CD4-positive, alpha-beta memory T cell (primary cell): ENCODE results near the gene ITPKC. TPM values are rescaled to one million over a fixed set of nuclear protein-coding genes. Genes with fewer than 3 reads are reported as not detected.

ENCODE experiments used
- CTCF ChIA-PET: fragments of 350-600 bp; sonication (Branson Sonifier 250); formaldehyde crosslinking; loops from one replicate; lab custom pipeline; 2021; ENCODE audit warnings: inconsistent platforms; ENCODE audit not compliant: partially characterized antibody; lab: Charles Lee
- POLR2A ChIA-PET: fragments of 350-600 bp; sonication (Branson Sonifier 250); formaldehyde crosslinking; loops from one replicate; lab custom pipeline; 2021; ENCODE audit not compliant: partially characterized antibody; lab: Charles Lee
- DNase-seq, 5 donors: peaks; one replicate each; pipeline versions ENCODE4 v3.0.0 to v3.0.0-alpha.2; 2020 to 2022; ENCODE audit warnings: mixed read lengths in 1 of 5
- H3K27ac ChIP-seq: one replicate; pipeline ENCODE4 v1.7.0; 2013; ENCODE audit warnings: low read depth, low read length
- H3K27me3 ChIP-seq: 2 replicates; pipeline ENCODE4 v1.7.0; 2013; ENCODE audit warnings: mild to moderate bottlenecking, low read length, moderate library complexity; ENCODE audit not compliant: insufficient read depth
- H3K36me3 ChIP-seq: 2 replicates; pipeline ENCODE4 v1.7.0; 2013; ENCODE audit warnings: mild to moderate bottlenecking, low read length, moderate library complexity; ENCODE audit not compliant: insufficient read depth
- H3K4me1 ChIP-seq: 2 replicates; pipeline ENCODE4 v1.7.0; 2013; ENCODE audit warnings: mild to moderate bottlenecking, low read length, moderate library complexity; ENCODE audit not compliant: insufficient read depth
- H3K4me3 ChIP-seq, 2 donors: one replicate each; pipeline ENCODE4 v1.7.0; 2013; ENCODE audit warnings: low read length in 2 of 2, mild to moderate bottlenecking in 1 of 2
- H3K9me3 ChIP-seq, 2 donors: one replicate each; pipeline ENCODE4 v1.7.0; 2013; ENCODE audit warnings: low read length in 2 of 2, control low read depth in 1 of 2; ENCODE audit not compliant: control insufficient read depth in 1 of 2
- H3K27ac Mint-ChIP-seq, 7 donors: one replicate each; pipeline ENCODE4 v1.8.0; 2020 to 2021; ENCODE audit warnings: mixed read lengths in 7 of 7, mild to moderate bottlenecking in 6 of 7, inconsistent platforms in 3 of 7, moderate library complexity in 3 of 7
- H3K27me3 Mint-ChIP-seq, 2 donors: one replicate each; pipeline ENCODE4 v1.8.0; 2020 to 2021; ENCODE audit warnings: mixed read lengths in 2 of 2
- H3K36me3 Mint-ChIP-seq, 2 donors: one replicate each; pipeline ENCODE4 v1.8.0; 2020 to 2021; ENCODE audit warnings: mixed read lengths in 2 of 2, inconsistent platforms in 1 of 2, mild to moderate bottlenecking in 1 of 2
- H3K4me1 Mint-ChIP-seq, 4 donors: one replicate each; pipeline ENCODE4 v1.8.0; 2020 to 2021; ENCODE audit warnings: mixed read lengths in 4 of 4, mild to moderate bottlenecking in 1 of 4
- H3K4me3 Mint-ChIP-seq, 8 donors: one replicate each; pipeline ENCODE4 v1.8.0; 2020 to 2021; ENCODE audit warnings: mixed read lengths in 8 of 8, mild to moderate bottlenecking in 7 of 8, moderate library complexity in 6 of 8, inconsistent platforms in 3 of 8
- H3K9me3 Mint-ChIP-seq, 8 donors: one replicate each; pipeline ENCODE4 v1.8.0; 2020 to 2021; ENCODE audit warnings: mixed read lengths in 8 of 8, mild to moderate bottlenecking in 5 of 8, inconsistent platforms in 3 of 8, moderate library complexity in 1 of 8
- intact Hi-C: fragments of 100-400 bp; cut with micrococcal nuclease; formaldehyde crosslinking; loops from one replicate; pipeline ENCODE4 v1.15.1; 2023
- polyA plus RNA-seq, 2 donors: library from polyadenylated mRNA; unstranded; fragments of 300-500 nt; fragmentation: Illumina TruSeq; gene quantifications; one replicate each; pipeline ENCODE4 v1.2.3, GENCODE V29; 2021
- total RNA-seq, 2 experiments: library from RNA; stranded (reverse); gene quantifications; one replicate each; pipeline ENCODE4 v1.2.3, GENCODE V29; 2021

The ITPKC gene
- total and polyA plus RNA-seq, 4 experiments from 2014 or later: 1.9 to 10.2 (median 7.6) TPM

- Mint-ChIP-seq H3K4me3 (no peak overlapping the region), H3K27ac (no peak overlapping the region), H3K9me3 (no peaks in the 10 kb centered on the region), H3K36me3 (peaks cover 4 to 20% of the 10 kb centered on the region in 2 donors), H3K4me1 (peaks cover 0 to 2% (median under 1%) of the 10 kb centered on the region in 4 donors), H3K27me3 (no peaks in the 10 kb centered on the region)
- no peak for DNase-seq
- Histone ChIP-seq H3K9me3 (no peaks in the 10 kb centered on the region), H3K4me1 (no peaks in the 10 kb centered on the region), H3K4me3 (no peak overlapping the region), H3K27ac (no peak overlapping the region), H3K36me3 (peaks cover 5% of the 10 kb centered on the region), H3K27me3 (no peaks in the 10 kb centered on the region)
- ChIA-PET POLR2A (no interaction called here), CTCF (no interaction called here)
- intact Hi-C loops: no loop called here
Measured at GRCh38 chr19:40695881-40696280, 21.0 kb upstream of the ITPKC start.

DNA sequence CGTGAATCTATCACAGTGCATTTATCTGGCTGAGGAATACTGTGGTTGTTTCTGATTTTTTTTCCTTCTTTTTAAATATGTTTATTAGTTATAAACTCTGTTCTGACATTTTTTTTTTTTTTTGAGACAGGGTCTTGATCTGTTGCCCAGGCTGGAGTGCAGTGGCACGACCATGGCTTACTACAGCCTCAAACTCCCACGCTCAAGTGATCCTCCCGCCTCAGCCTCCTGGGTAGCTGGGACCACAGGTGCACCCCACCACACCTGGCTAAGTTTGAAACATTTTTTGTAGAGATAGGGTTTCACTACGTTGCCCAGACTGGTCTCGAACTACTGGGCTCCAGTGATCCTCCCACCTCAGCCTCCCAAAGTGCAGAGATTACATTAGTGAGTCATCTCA, 19.9 kb upstream of the ITPKC start:
- H3K27ac ChIP-seq: no peak overlapping the region
- H3K4me1 ChIP-seq: no peaks in the 10 kb centered on the region
- intact Hi-C loops: no loop called here
- Mint-ChIP-seq H3K4me3 (no peak overlapping the region), H3K9me3 (no peaks in the 10 kb centered on the region), H3K4me1 (no peaks in the 10 kb centered on the region), H3K36me3 (peaks cover 5 to 29% of the 10 kb centered on the region in 2 donors), H3K27me3 (no peaks in the 10 kb centered on the region), H3K27ac (peak overlapping the region in 1 of 7 donors; percentile 66)
- ChIA-PET POLR2A (no interaction called here), CTCF (no interaction called here)
- no peak overlapping the region for H3K4me3 ChIP-seq
- no peaks in the 10 kb centered on the region for H3K9me3 ChIP-seq
- DNase-seq: no peak
- H3K36me3 ChIP-seq: peaks cover 9% of the 10 kb centered on the region
- H3K27me3 ChIP-seq: no peaks in the 10 kb centered on the region

DNA sequence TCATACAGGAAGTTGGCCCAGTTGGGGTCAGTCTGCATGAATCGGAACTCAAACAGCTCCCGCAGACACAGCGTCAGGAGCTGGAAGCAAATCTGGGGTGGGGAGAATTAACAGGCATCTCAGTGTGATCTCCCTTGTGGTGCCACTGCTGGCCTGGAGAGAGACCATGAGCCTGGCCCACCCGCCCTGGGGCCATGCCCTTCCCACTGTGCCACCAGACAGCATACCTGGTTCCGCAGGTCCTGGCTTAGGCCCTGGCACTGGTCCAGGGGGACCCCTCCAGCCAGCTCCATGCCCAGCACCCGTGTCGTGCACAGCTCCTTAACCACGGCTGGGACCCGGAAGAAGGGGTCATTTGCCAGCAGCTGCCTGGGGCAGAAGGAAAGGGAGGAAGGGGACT, 16.8 kb upstream of the ITPKC start:
- Mint-ChIP-seq H3K27ac (no peak overlapping the region), H3K4me1 (no peaks in the 10 kb centered on the region), H3K9me3 (no peaks in the 10 kb centered on the region), H3K27me3 (no peaks in the 10 kb centered on the region), H3K4me3 (no peak overlapping the region), H3K36me3 (peaks cover 28 to 41% of the 10 kb centered on the region in 2 donors)
- Histone ChIP-seq H3K27me3 (no peaks in the 10 kb centered on the region), H3K9me3 (no peaks in the 10 kb centered on the region), H3K27ac (no peak overlapping the region), H3K4me3 (no peak overlapping the region), H3K4me1 (no peaks in the 10 kb centered on the region), H3K36me3 (peaks cover 36% of the 10 kb centered on the region)
- ChIA-PET CTCF (no interaction called here), POLR2A (interaction anchor here (0.8 kb wide), 1 partner anchor 9 kb away, joined by 3 read pairs; the partner anchor contains the start of gene NUMBL)
- DNase-seq: no peak
- intact Hi-C loops: no loop called here

DNA sequence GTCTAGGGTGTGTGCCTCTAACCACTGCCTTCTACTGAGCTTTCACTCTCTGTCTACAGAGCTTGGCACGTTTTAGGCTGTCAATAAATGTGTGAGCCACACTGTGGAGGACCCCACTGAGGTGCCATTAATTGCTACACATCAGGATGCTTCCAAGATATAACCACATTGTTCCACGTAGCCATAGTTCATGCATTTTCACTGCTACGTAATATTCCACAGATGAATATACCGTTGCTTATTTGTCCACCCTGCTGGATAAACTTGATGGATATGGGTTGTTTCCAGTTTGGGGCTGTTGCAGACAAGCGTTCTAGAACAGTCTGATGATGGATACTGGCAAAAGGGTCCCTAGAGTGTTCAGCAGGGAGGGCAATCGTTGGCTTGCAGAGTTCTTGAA, 15.2 kb upstream of the ITPKC start:
- no peaks in the 10 kb centered on the region for H3K4me1 Mint-ChIP-seq
- Histone ChIP-seq H3K36me3 (peaks cover 42% of the 10 kb centered on the region), H3K4me3 (no peak overlapping the region), H3K27ac (no peak overlapping the region), H3K4me1 (no peaks in the 10 kb centered on the region), H3K27me3 (no peaks in the 10 kb centered on the region), H3K9me3 (no peaks in the 10 kb centered on the region)
- H3K36me3 Mint-ChIP-seq: peaks cover 29 to 42% of the 10 kb centered on the region in 2 donors
- DNase-seq: no peak
- no peak overlapping the region for H3K27ac Mint-ChIP-seq
- intact Hi-C loops: no loop called here
- H3K9me3 Mint-ChIP-seq: no peaks in the 10 kb centered on the region
- no peak overlapping the region for H3K4me3 Mint-ChIP-seq
- ChIA-PET POLR2A (interaction anchor here (0.6 kb wide), 1 partner anchor 86 kb away, joined by 3 read pairs; no protein-coding TSS in a partner anchor), CTCF (no interaction called here)
- no peaks in the 10 kb centered on the region for H3K27me3 Mint-ChIP-seq

DNA sequence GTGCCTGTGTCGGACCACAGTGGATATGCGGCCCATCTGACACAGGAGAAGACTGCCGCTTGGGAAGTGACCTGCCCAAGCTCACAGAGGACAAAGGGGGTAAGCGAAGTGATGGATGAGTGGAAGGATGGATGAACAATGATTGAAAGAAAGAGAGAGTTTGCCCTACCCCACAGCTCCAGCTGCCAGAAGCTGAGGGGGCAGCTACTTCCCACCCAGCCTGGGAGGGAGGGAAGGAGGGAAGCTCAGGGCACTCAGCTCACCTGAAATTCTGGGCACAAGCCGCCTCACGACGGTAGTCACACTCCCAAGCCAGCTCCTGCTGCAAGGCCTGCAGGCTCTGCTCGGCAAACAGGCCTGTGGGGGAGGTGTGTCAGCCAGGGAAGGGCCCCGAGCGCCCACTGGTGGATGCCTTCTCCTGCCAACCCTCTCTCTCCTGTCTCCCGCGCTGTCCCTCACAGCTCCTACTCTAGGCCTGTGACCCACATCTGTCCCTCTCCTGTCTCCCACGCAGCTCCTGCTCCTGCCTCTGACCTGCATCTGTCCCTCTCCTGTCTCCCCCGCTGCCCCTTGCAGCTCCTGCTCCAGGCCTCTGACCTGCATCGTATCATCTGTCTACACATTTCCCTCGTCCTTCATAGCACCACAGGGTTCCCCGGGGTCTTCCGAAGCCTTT, 14.4 kb upstream of the ITPKC start:
- no peaks in the 10 kb centered on the region for H3K27me3 ChIP-seq
- H3K4me3 ChIP-seq: no peak overlapping the region
- H3K27ac ChIP-seq: no peak overlapping the region
- Mint-ChIP-seq H3K4me3 (no peak overlapping the region), H3K4me1 (peaks cover 0 to 2% (median 0%) of the 10 kb centered on the region in 4 donors), H3K27ac (peak overlapping the region in 2 of 7 donors; percentile 63 to 64), H3K36me3 (peaks cover 33 to 42% of the 10 kb centered on the region in 2 donors), H3K9me3 (no peaks in the 10 kb centered on the region), H3K27me3 (no peaks in the 10 kb centered on the region)
- H3K4me1 ChIP-seq: no peaks in the 10 kb centered on the region
- peaks cover 42% of the 10 kb centered on the region for H3K36me3 ChIP-seq
- ChIA-PET POLR2A (interaction anchor here (1.0 kb wide), 1 partner anchor 39 kb away, joined by 3 read pairs; no protein-coding TSS in a partner anchor), CTCF (interaction anchor here (0.6 kb wide), 1 partner anchor 447 kb away, joined by 6 read pairs; no protein-coding TSS in a partner anchor)
- intact Hi-C loops: no loop called here
- no peak for DNase-seq
- no peaks in the 10 kb centered on the region for H3K9me3 ChIP-seq

DNA sequence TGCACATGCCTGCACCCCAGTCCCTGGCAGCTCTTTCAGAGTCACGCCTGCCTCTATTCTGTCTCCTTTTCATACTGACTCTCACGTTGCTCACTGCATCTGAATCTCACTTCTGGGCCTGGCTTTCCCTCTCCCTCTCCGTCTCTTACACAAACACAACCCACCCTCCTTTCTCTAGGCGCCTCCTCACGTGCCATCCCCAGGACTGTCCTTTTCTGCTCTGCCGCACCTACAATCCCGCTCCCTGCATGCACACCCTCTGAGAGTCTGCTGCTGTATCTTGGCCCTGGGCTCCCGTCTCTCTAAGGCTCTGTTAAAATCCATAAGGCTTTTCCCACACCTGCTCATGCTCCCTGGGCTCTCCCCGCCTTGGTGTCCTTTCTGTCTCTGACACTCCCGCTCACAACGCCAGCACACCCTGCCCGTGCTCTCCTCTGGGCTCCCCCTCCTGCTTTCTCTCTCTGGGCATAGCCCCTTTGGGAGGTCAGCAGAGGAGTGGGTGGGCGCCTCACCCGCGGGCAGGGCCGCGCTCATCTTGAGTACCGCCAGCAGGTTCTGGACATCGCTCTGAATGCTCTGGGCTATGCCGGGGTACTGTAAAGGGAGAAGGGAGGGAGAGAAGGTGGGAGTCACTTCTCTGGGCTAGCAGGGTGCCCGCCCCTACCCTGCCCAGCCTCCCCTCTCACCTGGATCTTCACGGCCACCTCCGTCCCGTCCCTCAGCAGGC, 13.7 kb upstream of the ITPKC start:
- intact Hi-C loops: no loop called here
- no peak overlapping the region for H3K27ac ChIP-seq
- DNase-seq: no peak
- Mint-ChIP-seq H3K27me3 (no peaks in the 10 kb centered on the region), H3K4me3 (no peak overlapping the region), H3K36me3 (peaks cover 35 to 42% of the 10 kb centered on the region in 2 donors), H3K4me1 (peaks cover 0 to 7% (median 2%) of the 10 kb centered on the region in 4 donors), H3K9me3 (no peaks in the 10 kb centered on the region), H3K27ac (peak overlapping the region in 2 of 7 donors; percentile 29 to 68)
- no peaks in the 10 kb centered on the region for H3K9me3 ChIP-seq
- ChIA-PET POLR2A (interaction anchor here (1.0 kb wide), 1 partner anchor 40 kb away, joined by 3 read pairs; no protein-coding TSS in a partner anchor), CTCF (interaction anchor here (1.2 kb wide), 1 partner anchor 14 kb away, joined by 4 read pairs; no protein-coding TSS in a partner anchor)
- no peak overlapping the region for H3K4me3 ChIP-seq
- H3K4me1 ChIP-seq: no peaks in the 10 kb centered on the region
- no peaks in the 10 kb centered on the region for H3K27me3 ChIP-seq
- peaks cover 42% of the 10 kb centered on the region for H3K36me3 ChIP-seq
